ENCODE results near the gene FIBIN.
"Not testable (repeated sequence)": the region's sequence is repeated elsewhere in the genome, so short reads cannot be mapped to it uniquely, and the experiment has no call there.

Gene FIBIN

DNA sequence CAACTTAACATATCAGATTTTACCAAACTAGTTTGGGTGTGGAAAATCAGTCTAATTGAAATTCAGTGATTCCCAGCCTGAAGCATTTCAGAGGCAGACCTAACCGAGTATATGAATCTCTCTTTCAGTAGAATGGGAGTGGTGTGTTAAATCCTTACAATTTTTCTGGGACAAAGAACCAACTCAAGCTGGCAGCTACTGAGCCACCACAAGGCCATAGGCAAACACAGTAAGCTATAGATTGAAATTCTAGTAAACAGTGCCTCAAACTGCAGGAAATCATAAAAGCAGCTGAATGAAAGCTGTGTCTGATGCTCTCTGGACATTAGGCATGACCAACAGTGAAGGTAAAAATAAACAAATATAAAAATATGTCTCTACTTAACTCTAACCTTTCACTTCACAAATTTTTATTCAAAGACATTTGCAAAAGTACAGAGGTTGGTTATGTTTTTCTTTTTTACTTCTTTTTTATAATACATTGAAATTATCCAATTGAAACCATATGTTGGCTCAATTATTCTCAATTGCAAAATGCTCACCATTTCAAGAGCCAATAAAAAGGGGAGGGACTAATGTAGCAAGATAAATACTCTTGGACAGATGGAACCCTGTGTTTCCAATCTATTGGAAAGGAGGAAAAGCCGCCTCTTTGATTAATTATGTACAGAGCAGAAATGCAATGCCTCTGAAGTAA is 35.8 kb upstream of the FIBIN start:
- POLR2A ChIA-PET: no interaction called here
- TF ChIP-seq, protein P1, sequence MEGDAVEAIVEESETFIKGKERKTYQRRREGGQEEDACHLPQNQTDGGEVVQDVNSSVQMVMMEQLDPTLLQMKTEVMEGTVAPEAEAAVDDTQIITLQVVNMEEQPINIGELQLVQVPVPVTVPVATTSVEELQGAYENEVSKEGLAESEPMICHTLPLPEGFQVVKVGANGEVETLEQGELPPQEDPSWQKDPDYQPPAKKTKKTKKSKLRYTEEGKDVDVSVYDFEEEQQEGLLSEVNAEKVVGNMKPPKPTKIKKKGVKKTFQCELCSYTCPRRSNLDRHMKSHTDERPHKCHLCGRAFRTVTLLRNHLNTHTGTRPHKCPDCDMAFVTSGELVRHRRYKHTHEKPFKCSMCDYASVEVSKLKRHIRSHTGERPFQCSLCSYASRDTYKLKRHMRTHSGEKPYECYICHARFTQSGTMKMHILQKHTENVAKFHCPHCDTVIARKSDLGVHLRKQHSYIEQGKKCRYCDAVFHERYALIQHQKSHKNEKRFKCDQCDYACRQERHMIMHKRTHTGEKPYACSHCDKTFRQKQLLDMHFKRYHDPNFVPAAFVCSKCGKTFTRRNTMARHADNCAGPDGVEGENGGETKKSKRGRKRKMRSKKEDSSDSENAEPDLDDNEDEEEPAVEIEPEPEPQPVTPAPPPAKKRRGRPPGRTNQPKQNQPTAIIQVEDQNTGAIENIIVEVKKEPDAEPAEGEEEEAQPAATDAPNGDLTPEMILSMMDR (IDR thresholded peaks at IDR 0.05; ENCODE audit: insufficient read depth, low read length, missing control alignments): no peak
- CTCF ChIA-PET: no interaction called here
- no peak for DNase-seq (ENCODE audit: low read depth, low spot score)
- H3K4me3 ChIP-seq (ENCODE audit: low read depth, low read length): no peak overlapping the region

DNA sequence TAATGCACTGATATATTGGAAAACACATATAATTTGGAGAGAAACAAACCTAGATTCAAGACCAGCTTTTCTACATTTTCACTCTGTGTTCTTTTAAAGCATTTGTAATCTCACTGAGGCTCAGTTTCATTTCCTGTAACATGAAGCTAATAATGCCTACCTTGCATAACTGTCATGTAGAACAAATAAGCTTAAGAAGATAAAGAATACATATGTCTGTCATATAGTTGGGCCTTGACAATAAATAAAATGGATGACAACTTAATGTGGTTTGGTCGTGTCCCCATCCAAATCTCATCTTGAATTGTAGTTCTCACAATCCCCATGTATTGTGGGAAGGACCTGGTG is 35.2 kb upstream of the FIBIN start:
- POLR2A ChIA-PET: no interaction called here
- no peak for DNase-seq (ENCODE audit: low read depth, low spot score)
- no peak overlapping the region for H3K4me3 ChIP-seq (ENCODE audit: low read depth, low read length)
- TF ChIP-seq, protein P1 (IDR thresholded peaks at IDR 0.05; ENCODE audit: insufficient read depth, low read length, missing control alignments): no peak
- CTCF ChIA-PET: no interaction called here

DNA sequence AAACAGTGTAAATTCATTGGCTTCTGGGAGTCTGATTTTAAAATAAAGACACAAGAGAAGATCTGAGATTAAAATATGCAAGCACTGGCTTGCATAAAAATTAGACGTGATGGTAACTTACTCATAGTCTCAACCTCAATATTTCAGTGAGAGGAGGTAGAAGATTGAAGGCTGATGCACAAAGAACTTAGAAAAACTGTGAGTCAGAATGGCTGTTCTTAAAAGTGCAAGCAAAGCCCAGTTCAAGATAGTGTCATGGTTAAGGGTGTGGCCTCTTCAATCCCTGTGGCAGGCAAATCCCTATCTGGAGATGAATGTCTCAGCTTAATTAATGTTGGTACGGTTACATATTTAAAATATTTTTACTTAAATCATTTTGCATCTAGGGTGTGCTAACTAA is 33.6 kb upstream of the FIBIN start:
- POLR2A ChIA-PET: interaction anchor here (1.0 kb wide), 1 partner anchor 13 kb away, joined by 4 read pairs; no protein-coding TSS in a partner anchor

DNA sequence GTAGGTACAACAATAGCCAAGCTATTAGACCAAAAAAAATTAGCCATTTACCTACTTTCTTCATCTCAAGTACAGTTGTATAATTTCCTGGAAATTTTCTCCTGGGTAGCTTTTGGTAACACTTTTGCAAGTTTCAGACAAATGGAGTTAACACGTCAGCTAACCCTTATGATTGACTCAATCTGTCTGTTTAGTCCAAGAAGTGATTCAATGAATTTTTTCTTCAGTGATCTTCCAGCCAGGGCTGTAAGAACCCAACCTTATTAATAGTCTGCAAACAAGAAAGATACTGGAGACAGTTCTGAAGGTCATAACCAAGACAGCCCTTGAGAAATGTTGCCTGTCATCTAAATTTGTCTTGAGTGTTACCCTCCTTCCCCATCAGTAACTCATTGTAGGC is 30.1 kb upstream of the FIBIN start:
- no peak overlapping the region for H3K4me3 ChIP-seq (ENCODE audit: low read depth, low read length)
- ChIA-PET POLR2A (no interaction called here), CTCF (no interaction called here)
- TF ChIP-seq, protein P1 (IDR thresholded peaks at IDR 0.05; ENCODE audit: insufficient read depth, low read length, missing control alignments): no peak
- DNase-seq (ENCODE audit: low read depth, low spot score): no peak

More for the DNA sequence above, 33.6 kb upstream of the FIBIN start:
- no peak overlapping the region for H3K4me3 ChIP-seq (ENCODE audit: low read depth, low read length)
- TF ChIP-seq, protein P1 (IDR thresholded peaks at IDR 0.05; ENCODE audit: insufficient read depth, low read length, missing control alignments): no peak
- DNase-seq (ENCODE audit: low read depth, low spot score): no peak
- CTCF ChIA-PET: interaction anchor here (1.0 kb wide), 1 partner anchor 12 kb away, joined by 3 read pairs; no protein-coding TSS in a partner anchor

DNA sequence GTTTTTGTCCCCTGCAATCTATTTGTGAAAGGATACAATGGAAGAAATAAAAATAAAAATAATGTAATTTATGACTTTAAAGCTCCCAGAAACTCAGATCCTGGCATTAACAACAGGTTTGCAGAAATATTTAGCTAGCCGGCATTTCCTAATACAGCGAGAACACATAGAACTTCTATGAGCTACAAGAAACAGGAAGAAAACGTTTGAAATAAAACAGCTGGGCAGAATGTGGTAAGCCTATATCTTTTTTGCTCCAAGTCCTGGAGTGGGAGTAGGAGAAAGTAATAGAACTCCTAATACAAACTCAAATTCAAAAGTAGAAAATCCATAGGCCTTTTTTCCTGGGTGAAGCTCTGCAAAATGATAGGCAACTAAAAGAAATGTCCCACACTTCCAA is 29.6 kb upstream of the FIBIN start:
- DNase-seq (ENCODE audit: low read depth, low spot score): no peak
- H3K4me3 ChIP-seq (ENCODE audit: low read depth, low read length): no peak overlapping the region
- TF ChIP-seq, protein P1 (IDR thresholded peaks at IDR 0.05; ENCODE audit: insufficient read depth, low read length, missing control alignments): no peak
- POLR2A ChIA-PET: no interaction called here
- CTCF ChIA-PET: no interaction called here

DNA sequence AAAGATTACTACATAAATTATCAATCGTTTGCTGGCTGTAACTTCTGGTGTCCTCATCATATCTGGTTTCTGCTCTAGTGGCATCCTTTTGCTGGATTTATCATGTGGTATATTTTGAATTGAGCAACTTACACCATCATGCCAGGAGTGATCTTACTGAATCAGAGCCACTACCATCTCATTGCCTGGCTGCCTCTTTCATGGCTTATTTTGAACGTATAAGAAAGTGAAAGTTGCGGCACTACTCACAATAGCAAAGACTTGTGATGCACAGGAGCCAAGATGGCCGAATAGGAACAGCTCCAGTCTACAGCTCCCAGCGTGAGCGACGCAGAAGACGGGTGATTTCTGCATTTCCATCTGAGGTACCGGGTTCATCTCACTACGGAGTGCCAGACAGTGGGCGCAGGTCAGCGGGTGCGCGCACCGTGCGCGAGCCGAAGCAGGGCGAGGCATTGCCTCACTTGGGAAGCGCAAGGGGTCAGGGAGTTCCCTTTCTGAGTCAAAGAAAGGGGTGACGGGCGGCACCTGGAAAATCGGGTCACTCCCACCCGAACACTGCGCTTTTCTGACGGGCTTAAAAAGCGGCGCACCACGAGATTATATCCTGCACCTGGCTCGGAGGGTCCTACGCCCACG is 28.9 kb upstream of the FIBIN start:
- H3K4me3 ChIP-seq (ENCODE audit: low read depth, low read length); POLR2A ChIA-PET; CTCF ChIA-PET; DNase-seq (ENCODE audit: low read depth, low spot score): not testable (repeated sequence)

DNA sequence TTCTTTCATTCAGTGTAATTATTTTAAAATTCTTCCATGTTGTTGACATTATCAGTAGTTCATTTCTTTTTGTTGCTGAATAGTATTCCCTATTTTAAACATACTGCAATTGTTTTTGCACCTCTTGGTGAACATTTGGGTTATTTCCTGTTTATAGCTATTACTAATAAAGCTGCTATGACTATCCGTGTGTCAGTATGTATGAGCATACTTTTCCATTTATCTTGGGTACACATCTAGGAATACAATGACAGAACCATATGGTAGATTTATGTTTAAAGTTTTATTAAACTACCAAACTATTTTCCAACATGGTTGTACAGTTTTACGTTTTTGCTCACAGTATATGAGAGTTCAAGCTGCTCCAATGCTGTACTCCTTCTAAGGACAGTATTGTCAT is 22.0 kb upstream of the FIBIN start:
- no peak overlapping the region for H3K4me3 ChIP-seq (ENCODE audit: low read depth, low read length)
- TF ChIP-seq, protein P1 (IDR thresholded peaks at IDR 0.05; ENCODE audit: insufficient read depth, low read length, missing control alignments): no peak
- DNase-seq (ENCODE audit: low read depth, low spot score): no peak
- CTCF ChIA-PET: no interaction called here
- POLR2A ChIA-PET: no interaction called here

Data from AG04449 (cell line).